ENCODE data around the gene SRCIN1.
A peak's percentile ranks its signal among the peaks of the same experiment; 100 is the strongest.

SRCIN1 gene

GRCh38 chr17:38617074-38617860 lies 11.5 kb upstream of the SRCIN1 start:
- DNase-seq, result peak; percentile 30

- no peak for DNase-seq
These were observed 10.6 kb upstream of the SRCIN1 start for GRCh38 chr17:38616361-38616760.

GRCh38 chr17:38613981-38614779 lies 8.4 kb upstream of the SRCIN1 start:
- no peak for DNase-seq

- DNase-seq, result no peak
These were observed 7.8 kb upstream of the SRCIN1 start for GRCh38 chr17:38613525-38613980.

- no peak for DNase-seq
These were observed 6.2 kb upstream of the SRCIN1 start for GRCh38 chr17:38611872-38612376.

- no peak for DNase-seq
These were observed 5.5 kb upstream of the SRCIN1 start for GRCh38 chr17:38611070-38611786.

GRCh38 chr17:38609280-38610031 lies 3.7 kb upstream of the SRCIN1 start:
- no peak for DNase-seq

- DNase-seq, result no peak
These were observed 2.9 kb upstream of the SRCIN1 start for GRCh38 chr17:38608648-38609047.

GRCh38 chr17:38606646-38607611 lies 1.2 kb upstream of the SRCIN1 start:
- no peak for DNase-seq

GRCh38 chr17:38605411-38605840 lies 326 bp downstream of the SRCIN1 start:
- no peak for DNase-seq

- no peak for DNase-seq
These were observed 1.0 kb downstream of the SRCIN1 start for GRCh38 chr17:38604479-38605403.

GRCh38 chr17:38603786-38604478 lies 1.8 kb downstream of the SRCIN1 start:
- no peak for DNase-seq

- no peak for DNase-seq
These were observed 2.6 kb downstream of the SRCIN1 start for GRCh38 chr17:38602956-38603785.

- no peak for DNase-seq
These were observed 3.3 kb downstream of the SRCIN1 start for GRCh38 chr17:38602453-38602852.

- no peak for DNase-seq
These were observed 4.0 kb downstream of the SRCIN1 start for GRCh38 chr17:38601539-38602351.

GRCh38 chr17:38600906-38601305 lies 4.8 kb downstream of the SRCIN1 start:
- no peak for DNase-seq

GRCh38 chr17:38600416-38600815 lies 5.3 kb downstream of the SRCIN1 start:
- no peak for DNase-seq
